ENCODE data around the gene BMAL1.
"Not testable (repeated sequence)": the region's sequence is repeated elsewhere in the genome, so short reads cannot be mapped to it uniquely, and the experiment has no call there.

BMAL1 gene

GRCh38 chr11:13368041-13368446, 90.5 kb downstream of the BMAL1 start:
- no peak for DNase-seq (ENCODE audit: low read depth in 2 of 3, low spot score in 2 of 3)

DNA sequence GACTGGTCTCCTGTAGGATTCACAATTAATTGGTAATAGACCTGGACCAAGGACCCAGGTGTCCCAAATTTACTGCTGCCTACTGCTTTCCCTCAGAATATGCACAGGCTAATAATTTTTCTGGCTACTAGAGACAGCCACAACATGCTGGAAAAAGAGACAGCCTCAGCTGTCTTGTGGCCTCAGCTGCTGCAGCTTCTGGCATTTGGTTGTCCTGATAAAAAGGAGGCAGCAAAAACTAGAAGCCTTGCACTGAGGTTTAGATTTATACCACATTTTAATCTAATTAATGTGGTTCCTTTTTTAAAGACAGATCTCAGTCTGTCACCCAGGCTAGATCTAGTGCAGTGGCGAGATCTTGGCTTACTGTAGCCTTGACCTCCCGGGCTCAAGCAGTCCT, 95.6 kb downstream of the BMAL1 start:
- DNase-seq (ENCODE audit: low read depth in 2 of 3, low spot score in 2 of 3), result no peak

DNA sequence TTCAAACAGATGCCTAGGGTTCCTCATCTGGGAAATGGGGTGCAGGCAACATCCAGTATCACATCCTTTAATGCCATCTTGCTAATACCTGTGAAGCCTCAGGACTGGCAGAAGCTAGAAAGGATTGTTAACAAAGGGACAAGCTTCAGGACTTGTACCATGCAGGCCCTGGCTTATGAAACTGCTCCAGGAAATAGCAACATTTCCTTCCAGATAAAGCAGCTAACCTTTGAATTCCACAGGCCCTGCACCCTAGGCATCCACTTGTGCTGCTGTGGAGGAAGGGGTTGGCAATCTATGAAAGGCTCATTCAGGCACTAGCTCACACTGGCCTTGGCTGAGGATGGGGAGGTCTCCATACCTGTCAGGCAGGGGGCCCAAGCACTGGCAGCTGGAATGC, 98.2 kb downstream of the BMAL1 start:
- no peak for DNase-seq (ENCODE audit: low read depth in 2 of 3, low spot score in 2 of 3)

DNA sequence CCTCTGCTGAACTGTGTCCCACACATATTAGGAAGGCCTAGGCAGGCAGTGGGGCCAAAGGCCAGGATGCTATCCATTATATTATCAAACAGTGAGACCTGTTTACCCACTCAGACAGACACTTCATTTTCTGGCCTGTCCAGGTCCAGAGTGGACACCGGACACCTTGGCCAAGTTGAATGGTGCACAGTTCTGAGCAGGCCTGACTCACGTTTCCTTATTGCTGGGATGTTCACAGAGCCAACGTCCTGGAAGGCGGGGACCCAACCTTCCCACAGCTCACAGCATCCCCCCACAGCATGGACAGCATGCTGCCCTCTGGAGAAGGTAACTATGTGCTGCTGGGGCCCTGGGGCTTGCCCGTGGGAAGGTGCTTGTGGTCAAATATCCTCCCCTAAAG, 98.8 kb downstream of the BMAL1 start:
- no peak for DNase-seq (ENCODE audit: low read depth in 2 of 3, low spot score in 2 of 3)

GRCh38 chr11:13376838-13377237, 99.2 kb downstream of the BMAL1 start:
- DNase-seq (ENCODE audit: low read depth in 2 of 3, low spot score in 2 of 3), result no peak

- DNase-seq (ENCODE audit: low read depth in 2 of 3, low spot score in 2 of 3), result no peak
Measured at GRCh38 chr11:13378316-13378715, 100.7 kb downstream of the BMAL1 start.

DNA sequence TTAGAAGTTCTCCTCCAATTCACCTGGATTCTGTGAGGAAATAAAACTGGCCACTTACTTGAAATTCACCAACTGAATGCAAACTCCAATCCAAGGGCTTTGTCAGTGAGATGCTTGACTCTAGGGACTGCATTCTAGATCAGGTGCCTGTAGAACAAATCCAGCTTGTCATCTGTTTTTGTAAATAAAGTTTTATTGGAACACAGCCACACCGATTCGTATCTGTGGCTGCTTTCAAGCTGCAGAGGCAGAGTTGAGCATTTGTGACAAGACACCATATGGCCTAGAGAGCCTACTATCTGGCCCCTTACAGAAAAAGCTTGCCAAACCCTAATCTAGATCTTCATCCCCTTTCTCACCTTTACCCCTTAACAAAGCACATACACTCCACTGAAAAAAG, 103.1 kb downstream of the BMAL1 start:
- DNase-seq (ENCODE audit: low read depth in 2 of 3, low spot score in 2 of 3), result no peak

- DNase-seq (ENCODE audit: low read depth in 2 of 3, low spot score in 2 of 3), result no peak
Measured at GRCh38 chr11:13382751-13383150, 105.2 kb downstream of the BMAL1 start.

GRCh38 chr11:13384908-13385640, 107.5 kb downstream of the BMAL1 start:
- no peak for DNase-seq (ENCODE audit: low read depth in 2 of 3, low spot score in 2 of 3)

DNA sequence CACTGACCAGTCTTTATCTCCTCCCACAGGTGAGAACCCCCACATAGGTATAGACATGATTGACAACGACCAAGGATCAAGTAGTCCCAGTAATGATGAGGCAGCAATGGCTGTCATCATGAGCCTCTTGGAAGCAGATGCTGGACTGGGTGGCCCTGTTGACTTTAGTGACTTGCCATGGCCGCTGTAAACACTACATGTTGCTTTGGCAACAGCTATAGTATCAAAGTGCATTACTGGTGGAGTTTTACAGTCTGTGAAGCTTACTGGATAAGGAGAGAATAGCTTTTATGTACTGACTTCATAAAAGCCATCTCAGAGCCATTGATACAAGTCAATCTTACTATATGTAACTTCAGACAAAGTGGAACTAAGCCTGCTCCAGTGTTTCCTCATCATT, 109.0 kb downstream of the BMAL1 start:
- no peak for DNase-seq (ENCODE audit: low read depth in 2 of 3, low spot score in 2 of 3)

GRCh38 chr11:13388741-13389140, 111.2 kb downstream of the BMAL1 start:
- no peak for DNase-seq (ENCODE audit: low read depth in 2 of 3, low spot score in 2 of 3)

DNA sequence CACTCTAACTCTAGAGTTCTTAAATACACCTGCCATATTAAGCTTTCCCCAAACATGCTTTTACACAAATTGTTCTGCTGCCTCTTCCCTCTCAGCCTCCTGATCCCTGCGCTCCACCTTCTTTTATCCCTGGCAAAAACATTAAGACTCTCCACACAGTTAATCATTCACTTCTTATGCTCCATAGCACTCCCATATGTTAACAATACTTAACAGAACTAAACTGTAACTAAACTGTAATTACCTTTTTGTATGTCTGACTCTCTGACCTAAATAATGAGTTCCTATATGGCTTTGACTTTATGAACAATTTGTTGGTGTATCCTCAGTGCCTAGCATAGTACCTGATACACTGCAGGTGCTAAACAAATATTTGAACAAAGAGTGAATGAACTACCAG, 113.6 kb downstream of the BMAL1 start:
- DNase-seq (ENCODE audit: low read depth in 2 of 3, low spot score in 2 of 3), result no peak

GRCh38 chr11:13398335-13398734, 120.7 kb downstream of the BMAL1 start:
- DNase-seq (ENCODE audit: low read depth in 2 of 3, low spot score in 2 of 3), result not testable (repeated sequence)

- no peak for DNase-seq (ENCODE audit: low read depth in 2 of 3, low spot score in 2 of 3)
Measured at GRCh38 chr11:13405220-13405619, 127.6 kb downstream of the BMAL1 start.

DNA sequence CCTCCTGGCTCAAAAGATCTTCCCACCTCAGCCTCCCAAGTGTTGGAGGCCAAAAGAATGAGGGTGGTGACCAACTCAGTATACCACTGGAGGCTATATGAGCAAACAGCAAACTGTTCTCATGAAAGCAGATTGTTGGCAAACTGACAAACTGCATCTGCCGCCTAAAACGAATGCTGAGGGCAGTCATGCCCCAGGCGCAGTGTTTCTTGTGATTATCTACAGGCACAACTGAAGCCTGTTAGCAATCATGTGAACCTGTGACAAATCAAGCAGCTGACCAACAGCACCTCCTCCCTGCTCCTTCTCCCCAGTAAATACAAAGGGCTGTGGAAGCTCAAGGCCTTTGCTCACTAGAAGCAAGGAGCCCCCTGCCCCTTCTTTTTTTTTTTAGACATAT, 137.6 kb downstream of the BMAL1 start:
- DNase-seq (ENCODE audit: low read depth in 2 of 3, low spot score in 2 of 3), result no peak

- no peak for DNase-seq (ENCODE audit: low read depth in 2 of 3, low spot score in 2 of 3)
Measured at GRCh38 chr11:13421561-13421960, 144.0 kb downstream of the BMAL1 start.

GRCh38 chr11:13423372-13423771, 145.8 kb downstream of the BMAL1 start:
- no peak for DNase-seq (ENCODE audit: low read depth in 2 of 3, low spot score in 2 of 3)

DNA sequence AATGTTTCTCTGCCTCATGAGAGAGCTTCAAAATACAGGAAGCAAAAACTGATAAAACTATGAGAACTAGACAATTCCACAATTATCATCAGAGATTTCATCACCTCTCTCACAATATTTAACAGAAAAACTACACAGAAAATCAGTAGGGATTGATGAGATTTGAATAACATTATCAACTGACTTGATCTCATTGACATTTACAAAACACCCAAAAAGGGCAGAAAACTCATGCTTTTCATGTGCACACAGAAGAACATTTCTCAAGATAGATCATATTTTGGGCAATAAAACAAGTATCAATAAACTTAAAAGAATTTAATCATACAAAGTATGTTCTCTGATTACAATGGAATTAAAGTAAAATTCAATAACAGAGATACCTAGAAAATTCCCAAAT, 149.8 kb downstream of the BMAL1 start:
- DNase-seq (ENCODE audit: low read depth in 2 of 3, low spot score in 2 of 3), result no peak

GRCh38 chr11:13429288-13429687, 151.7 kb downstream of the BMAL1 start:
- DNase-seq (ENCODE audit: low read depth in 2 of 3, low spot score in 2 of 3), result no peak

DNA sequence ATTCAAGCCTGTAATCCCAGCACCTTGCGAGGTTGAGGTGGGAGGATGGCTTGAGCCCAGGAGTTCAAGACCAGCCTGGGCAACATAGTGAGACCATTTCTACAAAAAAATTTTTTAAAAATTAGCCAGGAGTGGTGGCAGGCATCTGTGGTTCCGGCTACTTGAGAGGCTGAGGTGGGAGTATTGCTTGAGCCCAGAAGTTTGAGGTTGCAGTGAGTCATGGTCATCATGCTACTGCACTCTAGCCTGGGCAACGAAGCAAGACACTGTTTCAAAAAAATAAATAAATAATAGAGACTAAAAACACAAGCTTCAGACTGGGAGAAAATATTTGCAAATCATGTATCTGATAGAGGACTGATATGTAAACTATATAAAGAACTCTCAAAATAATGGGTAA, 152.2 kb downstream of the BMAL1 start:
- DNase-seq (ENCODE audit: low read depth in 2 of 3, low spot score in 2 of 3), result no peak

GRCh38 chr11:13433437-13433836, 155.8 kb downstream of the BMAL1 start:
- DNase-seq (ENCODE audit: low read depth in 2 of 3, low spot score in 2 of 3), result no peak

GRCh38 chr11:13434247-13435205, 156.9 kb downstream of the BMAL1 start:
- DNase-seq (ENCODE audit: low read depth in 2 of 3, low spot score in 2 of 3), result no peak

Data from activated CD8-positive, alpha-beta memory T cell treated with anti-CD3 and anti-CD28 coated beads for 48 hours (primary cell).